GM18873 (cell line): ENCODE data around the gene KNOP1.
"Not testable (repeated sequence)": the region's sequence is repeated elsewhere in the genome, so short reads cannot be mapped to it uniquely, and the experiment has no call there.

Experiments
- ATAC-seq: cut with Tn5 transposase; IDR thresholded peaks from one replicate; pipeline ENCODE4 v1.9.1; 2021; ENCODE audit warnings: mild to moderate bottlenecking, moderate library complexity, moderate number of reproducible peaks; ENCODE audit not compliant: unreplicated experiment, low FRiP score

Gene KNOP1

GRCh38 chr16:19689342-19689741 lies 28.7 kb downstream of the KNOP1 start:
- ATAC-seq = no peak

GRCh38 chr16:19688396-19689024 lies 29.5 kb downstream of the KNOP1 start:
- no peak for ATAC-seq

DNA sequence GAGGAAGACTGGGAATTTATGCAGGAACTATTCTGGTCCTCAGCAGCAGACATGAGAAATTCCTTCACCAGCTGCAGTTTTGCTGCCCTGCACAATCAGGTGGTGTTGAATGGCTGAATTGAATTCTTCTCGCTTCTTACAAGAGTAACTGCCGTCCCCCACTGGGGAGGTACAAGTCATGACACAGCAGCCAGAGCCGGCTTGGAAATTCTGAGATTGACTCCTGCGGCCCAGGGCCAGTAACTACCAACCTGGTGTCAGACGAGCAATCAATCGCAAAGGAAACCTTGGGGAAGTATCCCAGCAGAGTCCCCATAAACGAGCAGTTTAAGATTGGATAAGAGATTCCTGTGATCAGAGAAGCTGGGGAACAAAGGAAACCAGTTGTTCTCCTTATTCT lies 30.7 kb downstream of the KNOP1 start:
- ATAC-seq = no peak

GRCh38 chr16:19685176-19685575 lies 32.9 kb downstream of the KNOP1 start:
- no peak for ATAC-seq

DNA sequence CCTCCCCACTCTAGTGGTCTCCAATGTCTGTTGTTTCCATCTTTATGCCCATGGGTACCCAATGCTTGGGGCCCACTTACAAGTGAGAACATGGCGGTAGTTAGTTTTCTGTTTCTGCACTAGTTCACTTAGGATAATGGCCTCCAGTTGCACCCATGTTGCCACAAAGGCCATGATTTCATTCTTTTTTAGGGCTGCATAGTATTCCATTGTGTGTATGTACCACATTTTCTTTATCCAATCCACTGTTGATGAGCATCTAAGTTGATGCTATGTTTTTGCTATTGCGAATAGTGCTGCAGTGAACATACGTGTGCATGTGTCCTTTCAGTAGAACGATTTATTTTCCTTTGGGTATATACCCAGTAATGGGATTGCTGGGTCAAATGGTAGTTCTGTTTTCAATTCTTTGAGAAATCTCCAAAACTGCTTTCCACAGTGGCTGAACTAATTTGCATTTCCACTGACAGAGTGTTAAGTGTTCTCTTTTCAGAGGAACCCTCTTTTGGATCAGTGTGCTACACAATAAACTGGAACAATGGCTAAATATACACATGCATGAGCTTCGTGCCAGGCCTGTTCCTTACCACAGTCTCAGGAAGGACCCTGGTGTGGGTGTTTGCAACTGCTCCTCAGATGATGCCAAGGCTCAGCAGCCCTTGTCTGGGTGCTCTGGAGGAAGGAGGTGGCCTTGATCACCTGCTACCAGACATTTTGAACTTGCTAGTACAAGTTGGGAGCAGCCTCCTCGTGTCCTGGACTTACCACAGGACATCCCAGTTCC lies 34.4 kb downstream of the KNOP1 start:
- no peak for ATAC-seq

- ATAC-seq = no peak
Measured at GRCh38 chr16:19681637-19682036, 36.4 kb downstream of the KNOP1 start.

- ATAC-seq = no peak
Measured at GRCh38 chr16:19680881-19681340, 37.1 kb downstream of the KNOP1 start.

DNA sequence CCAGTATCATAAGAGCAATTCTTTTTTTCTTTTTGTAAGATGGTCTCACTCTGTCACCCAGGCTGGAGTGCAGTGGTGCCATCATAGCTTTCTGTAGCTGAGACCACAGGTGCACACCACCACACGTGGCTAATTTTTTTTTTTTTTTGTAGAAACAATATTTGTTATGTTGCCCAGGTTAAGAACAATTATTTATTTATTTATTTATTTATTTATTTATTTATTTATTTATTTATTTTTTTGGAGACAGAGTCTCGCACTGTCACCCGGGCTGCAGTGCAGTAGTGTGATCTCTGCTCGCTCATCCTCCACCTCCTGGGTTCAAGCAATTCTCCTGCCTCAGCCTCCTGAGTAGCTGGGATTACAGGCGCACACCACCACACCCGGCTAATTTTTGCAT lies 38.7 kb downstream of the KNOP1 start:
- ATAC-seq = not testable (repeated sequence)

GRCh38 chr16:19678804-19679203 lies 39.2 kb downstream of the KNOP1 start:
- ATAC-seq = no peak

GRCh38 chr16:19677402-19677801 lies 40.6 kb downstream of the KNOP1 start:
- no peak for ATAC-seq

- ATAC-seq = no peak
Measured at GRCh38 chr16:19674485-19674884, 43.5 kb downstream of the KNOP1 start.

GRCh38 chr16:19672378-19672777 lies 45.6 kb downstream of the KNOP1 start:
- no peak for ATAC-seq

DNA sequence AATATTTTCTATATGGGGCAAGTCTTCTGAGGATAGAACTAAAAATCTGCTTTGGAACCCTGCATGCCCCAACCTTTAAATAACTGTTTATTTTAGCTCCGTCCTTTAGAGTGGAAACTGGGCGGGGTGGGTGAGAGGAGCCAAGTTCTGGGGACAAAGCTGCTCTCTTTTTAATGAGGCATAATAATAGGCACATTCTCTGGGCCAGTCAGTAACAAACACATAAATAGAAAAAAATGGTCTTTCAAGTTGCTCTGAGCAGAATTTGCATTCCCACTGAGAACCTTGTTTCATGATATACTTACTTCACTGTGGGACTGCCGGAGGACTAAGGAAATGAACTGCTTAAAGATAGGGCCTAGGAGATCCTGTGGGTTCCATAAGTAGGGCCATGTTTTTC lies 51.5 kb downstream of the KNOP1 start:
- ATAC-seq = no peak

GRCh38 chr16:19665313-19665712 lies 52.7 kb downstream of the KNOP1 start:
- ATAC-seq = not testable (repeated sequence)

DNA sequence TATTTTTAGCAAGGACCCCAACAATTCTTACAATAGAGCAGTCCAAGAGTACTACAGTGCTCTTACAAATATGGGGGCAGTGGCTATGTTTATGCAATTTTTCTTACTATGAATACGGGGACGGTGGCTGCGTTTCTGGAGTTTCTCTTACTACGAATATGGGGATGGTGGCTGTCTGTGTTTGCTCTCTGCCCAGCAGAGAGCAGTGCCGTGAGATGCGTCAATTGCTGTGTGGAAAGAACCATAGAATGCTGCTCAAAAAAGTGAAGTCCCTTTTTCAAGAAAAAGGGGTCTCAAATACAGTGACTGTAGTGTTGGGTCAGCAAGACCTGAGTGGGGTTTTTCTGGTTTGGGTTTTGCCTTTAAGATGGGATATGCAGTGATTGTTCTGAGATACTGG lies 53.9 kb downstream of the KNOP1 start:
- ATAC-seq = no peak

DNA sequence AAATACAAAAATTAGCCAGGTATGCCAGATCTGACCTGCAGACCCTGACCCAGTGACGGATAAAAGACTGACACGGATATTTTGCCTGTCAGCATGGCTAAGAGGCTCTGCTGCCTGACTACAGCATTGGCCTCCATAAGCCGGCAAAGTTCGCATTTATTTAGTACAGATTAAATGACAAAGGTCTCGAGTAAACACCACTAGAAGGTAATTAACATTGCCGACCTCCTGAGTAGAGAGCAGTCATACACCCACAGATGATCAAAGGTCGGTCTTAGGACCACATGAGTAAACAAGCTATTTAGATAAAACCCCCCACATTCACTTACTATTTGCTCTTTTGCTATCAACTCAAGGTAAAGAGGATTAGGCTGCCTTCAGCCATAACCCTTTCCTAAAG lies 55.7 kb downstream of the KNOP1 start:
- ATAC-seq = no peak

DNA sequence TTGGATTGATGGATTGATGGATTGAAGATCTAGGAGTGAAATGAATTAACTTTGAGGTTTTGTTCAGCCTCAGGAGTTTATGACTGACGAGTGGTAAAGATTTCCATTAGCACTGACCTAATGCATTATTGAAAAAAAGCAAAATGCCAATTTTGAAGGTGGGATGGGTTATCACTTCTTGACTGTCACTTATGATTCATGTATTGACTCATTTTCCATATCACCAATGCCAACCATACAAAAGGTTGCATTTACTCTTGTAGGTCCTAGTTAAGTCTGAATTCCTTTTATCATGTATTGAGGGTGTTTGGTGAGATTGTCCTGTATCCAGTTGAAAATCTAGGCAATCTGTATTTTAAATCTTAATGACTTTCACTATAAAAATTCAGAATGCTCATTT lies 57.6 kb downstream of the KNOP1 start:
- ATAC-seq = no peak

DNA sequence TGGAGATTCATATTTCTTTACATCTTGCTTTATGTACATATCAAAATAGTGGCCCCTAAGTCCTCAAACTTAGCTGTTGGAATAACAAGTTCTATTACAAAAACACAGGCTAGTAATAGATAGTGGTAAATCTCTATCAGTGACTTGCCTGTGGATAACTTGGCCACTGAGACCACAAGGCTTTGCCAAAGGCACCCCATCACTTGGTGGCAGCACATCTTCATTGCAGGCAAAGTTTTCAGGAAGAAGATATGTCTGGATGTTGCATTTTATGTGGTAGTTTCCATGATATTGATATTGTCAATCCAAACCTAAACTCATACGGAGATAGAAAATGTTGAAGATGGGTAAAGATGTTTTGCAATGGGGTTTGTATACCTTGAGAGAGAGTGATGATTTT lies 58.5 kb downstream of the KNOP1 start:
- no peak for ATAC-seq

- no peak for ATAC-seq
Measured at GRCh38 chr16:19657831-19658230, 60.2 kb downstream of the KNOP1 start.

DNA sequence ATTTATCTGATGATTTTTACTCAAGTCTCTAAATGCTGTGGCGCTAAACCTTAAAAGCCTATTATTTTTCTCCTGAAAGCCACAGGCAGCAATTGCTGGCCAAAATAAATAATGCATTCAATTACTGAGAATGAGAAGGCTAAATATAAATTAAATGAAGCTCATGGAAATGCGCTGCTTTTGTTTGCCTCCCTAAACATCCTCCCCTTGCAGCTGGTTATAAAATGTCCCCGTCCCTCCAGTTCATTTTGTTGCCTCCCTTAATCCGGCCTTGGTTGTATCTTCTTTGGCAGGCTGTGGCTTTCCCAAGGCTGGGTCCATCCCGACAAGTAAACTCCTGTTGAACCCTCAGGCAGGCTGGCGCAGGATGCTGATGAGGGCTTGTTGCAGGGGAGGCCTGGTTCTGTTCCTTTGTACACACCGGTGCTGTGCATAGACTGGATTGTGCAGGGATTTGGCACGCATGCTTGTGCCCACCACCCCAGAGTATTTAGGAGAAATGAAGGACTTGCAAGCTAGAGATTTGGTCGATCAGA lies 62.7 kb downstream of the KNOP1 start:
- ATAC-seq = no peak

- no peak for ATAC-seq
Measured at GRCh38 chr16:19654147-19654546, 63.9 kb downstream of the KNOP1 start.
